ENCODE measurements around the gene RNF212.

- TF ChIP-seq CTCF (IDR thresholded peaks at IDR 0.05) (no peak), POLR2A (IDR thresholded peaks at IDR 0.05) (no peak)
These were observed 44.0 kb downstream of the RNF212 start for GRCh38 chr4:1069394-1069793.

Measured in uterus (tissue), 2 donors.